SU-DHL-6 (cell line): Measurements from ENCODE around the gene MFSD6.

ENCODE experiments used
- EZH2phosphoT487 ChIP-seq: fragments of 200-600 bp; sonication (generic), shearing (Covaris generic); conservative IDR thresholded peaks from 2 replicates; pipeline ENCODE4 v1.6.1; 2018; ENCODE audit warnings: mild to moderate bottlenecking, antibody characterized with exemption, low read length, moderate library complexity, mixed read lengths
- TF ChIP-seq, protein P1 (sequence below): fragments of 200-600 bp; sonication (generic); IDR thresholded peaks from one replicate; pipeline ENCODE4 v1.5.1; 2017; ENCODE audit warnings: antibody characterized with exemption, mild to moderate bottlenecking, low read length, moderate library complexity; ENCODE audit not compliant: insufficient read depth, poor library complexity, severe bottlenecking

DNA sequence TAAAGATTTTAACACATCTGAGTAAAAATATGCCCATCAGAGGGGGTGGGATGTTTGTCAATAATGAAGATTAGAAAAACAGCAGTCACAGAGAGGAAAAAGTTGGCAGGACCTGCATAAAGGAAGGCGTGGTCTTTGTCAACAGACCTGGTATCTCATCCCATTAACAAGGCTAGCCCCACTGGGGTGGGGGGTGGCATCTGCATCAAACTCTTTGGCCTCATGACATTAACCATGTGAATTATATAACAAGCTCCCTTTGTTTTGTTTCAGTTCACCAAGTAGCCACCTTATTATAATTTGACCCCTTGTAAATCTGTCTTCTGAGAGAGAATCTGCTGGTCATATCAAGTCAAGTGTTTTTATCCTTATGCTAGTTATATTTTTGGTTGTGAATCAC, 97.5 kb downstream of the MFSD6 start:
- TF ChIP-seq, protein P1, sequence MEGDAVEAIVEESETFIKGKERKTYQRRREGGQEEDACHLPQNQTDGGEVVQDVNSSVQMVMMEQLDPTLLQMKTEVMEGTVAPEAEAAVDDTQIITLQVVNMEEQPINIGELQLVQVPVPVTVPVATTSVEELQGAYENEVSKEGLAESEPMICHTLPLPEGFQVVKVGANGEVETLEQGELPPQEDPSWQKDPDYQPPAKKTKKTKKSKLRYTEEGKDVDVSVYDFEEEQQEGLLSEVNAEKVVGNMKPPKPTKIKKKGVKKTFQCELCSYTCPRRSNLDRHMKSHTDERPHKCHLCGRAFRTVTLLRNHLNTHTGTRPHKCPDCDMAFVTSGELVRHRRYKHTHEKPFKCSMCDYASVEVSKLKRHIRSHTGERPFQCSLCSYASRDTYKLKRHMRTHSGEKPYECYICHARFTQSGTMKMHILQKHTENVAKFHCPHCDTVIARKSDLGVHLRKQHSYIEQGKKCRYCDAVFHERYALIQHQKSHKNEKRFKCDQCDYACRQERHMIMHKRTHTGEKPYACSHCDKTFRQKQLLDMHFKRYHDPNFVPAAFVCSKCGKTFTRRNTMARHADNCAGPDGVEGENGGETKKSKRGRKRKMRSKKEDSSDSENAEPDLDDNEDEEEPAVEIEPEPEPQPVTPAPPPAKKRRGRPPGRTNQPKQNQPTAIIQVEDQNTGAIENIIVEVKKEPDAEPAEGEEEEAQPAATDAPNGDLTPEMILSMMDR: no peak
- TF ChIP-seq EZH2phosphoT487: no peak
